Right lobe of liver (tissue), 4 donors: ENCODE measurements around the gene PREX1.

ENCODE experiments used
- POLR2A ChIP-seq: fragments of 450-650 bp; IDR thresholded peaks from one replicate; pipeline ENCODE4 v1.6.1; 2017; ENCODE audit warnings: antibody characterized with exemption, mild to moderate bottlenecking
- TF ChIP-seq, protein P1 (sequence below), 4 donors: fragments of 200-600 bp in 3 of 4; fragments of 450-650 bp in 1 of 4; IDR thresholded peaks; one replicate each; pipeline versions ENCODE4 v1.5.1 to v1.8.0; 2016 to 2022; ENCODE audit warnings: antibody characterized with exemption in 4 of 4, mild to moderate bottlenecking in 2 of 4
- donor health status: DM: no; HTN: no; CAD: no.
- donor health status: DM: no; HTN: no; CAD: no.
- donor health status: DM: no; HTN: yes; CAD: no.

DNA sequence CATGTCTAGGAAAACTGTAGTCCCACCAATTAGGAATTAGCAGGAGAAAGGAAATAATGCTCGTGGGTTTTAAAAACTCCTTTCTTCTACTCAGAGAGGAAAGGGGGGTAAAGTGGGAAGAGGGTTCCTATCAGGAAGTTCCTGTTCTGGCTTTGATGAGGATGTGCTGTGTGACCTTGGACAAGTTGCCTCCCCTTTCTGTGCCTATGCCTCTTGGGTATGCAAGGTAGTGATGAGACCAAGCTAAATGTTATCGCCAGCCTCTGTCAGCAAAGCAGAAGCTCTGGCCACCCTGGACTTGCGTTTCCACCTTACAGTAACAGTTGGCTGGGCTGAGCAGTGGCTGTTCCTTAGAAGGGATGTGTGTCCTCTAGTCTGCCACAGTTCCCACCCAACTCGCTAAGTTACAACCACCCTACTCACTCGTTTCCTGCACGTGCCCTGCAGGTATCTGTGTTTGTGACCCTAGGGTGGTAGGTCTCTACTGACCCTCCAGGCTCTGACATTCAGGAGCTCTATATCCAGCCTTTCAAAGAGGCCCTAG lies 110.0 kb downstream of the PREX1 start:
- TF ChIP-seq POLR2A: no peak
- TF ChIP-seq, protein P1, sequence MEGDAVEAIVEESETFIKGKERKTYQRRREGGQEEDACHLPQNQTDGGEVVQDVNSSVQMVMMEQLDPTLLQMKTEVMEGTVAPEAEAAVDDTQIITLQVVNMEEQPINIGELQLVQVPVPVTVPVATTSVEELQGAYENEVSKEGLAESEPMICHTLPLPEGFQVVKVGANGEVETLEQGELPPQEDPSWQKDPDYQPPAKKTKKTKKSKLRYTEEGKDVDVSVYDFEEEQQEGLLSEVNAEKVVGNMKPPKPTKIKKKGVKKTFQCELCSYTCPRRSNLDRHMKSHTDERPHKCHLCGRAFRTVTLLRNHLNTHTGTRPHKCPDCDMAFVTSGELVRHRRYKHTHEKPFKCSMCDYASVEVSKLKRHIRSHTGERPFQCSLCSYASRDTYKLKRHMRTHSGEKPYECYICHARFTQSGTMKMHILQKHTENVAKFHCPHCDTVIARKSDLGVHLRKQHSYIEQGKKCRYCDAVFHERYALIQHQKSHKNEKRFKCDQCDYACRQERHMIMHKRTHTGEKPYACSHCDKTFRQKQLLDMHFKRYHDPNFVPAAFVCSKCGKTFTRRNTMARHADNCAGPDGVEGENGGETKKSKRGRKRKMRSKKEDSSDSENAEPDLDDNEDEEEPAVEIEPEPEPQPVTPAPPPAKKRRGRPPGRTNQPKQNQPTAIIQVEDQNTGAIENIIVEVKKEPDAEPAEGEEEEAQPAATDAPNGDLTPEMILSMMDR (IDR thresholded peaks at IDR 0.05): no peak
